NOMO-1 treated with DMSO at 0.1 percent for 48 hours (cell line): Measurements from ENCODE around the gene PYCR2.
"Not testable (repeated sequence)": the region's sequence is repeated elsewhere in the genome, so short reads cannot be mapped to it uniquely, and the experiment has no call there.

ENCODE experiments used
- DNase-seq: peaks from one replicate; lab custom pipeline; 2025; ENCODE audit not compliant: unreplicated experiment; lab: John Stamatoyannopoulos, UW

PYCR2 gene

GRCh38 chr1:225923692-225924555, at the start of gene PYCR2:
Gene PYCR2 (minus strand): TSS chr1:225924250. CDS start chr1:225924110, 140 bp downstream.
- peak; percentile 95 for DNase-seq

- no peak for DNase-seq
These were observed 49.1 kb upstream of the PYCR2 start for GRCh38 chr1:225973158-225973557.

DNA sequence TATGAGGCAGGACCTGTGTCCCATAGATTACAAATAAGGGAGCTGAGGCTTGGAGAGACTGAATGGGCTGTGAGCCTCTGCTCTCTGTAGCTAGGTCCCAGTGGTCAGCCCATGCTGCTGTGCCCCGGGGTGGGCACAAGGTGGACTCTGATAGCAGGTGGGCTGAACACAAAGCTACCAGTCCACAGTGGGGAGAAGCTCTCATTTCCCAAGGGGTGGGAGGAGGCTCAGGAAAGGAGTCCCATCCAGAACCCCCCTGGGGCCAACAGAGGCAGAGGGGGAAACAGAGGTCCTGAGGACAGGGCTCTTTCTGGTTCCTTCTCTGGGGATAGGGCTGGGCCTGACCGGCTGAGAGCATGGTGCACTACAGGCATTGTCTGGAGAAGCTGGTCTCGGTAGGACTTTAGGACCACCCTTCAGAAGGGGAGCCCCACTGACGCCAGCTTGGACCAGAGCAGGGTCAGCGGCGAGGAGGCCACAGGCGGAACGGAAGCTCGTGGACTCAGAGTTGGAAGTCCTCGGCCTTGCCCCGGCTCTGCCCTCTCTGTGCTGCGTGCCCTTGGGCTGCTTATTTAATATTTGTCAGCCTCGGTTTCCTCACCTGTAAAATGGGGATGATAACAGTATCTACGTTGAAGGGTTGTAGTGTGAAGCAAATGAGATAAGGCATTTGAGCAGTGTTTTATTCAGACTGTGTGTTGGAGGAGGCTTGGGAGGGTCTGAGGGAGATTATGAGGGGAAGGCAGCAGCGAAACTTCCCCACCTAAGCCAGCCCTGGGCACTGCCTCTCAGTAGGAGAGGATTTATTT, 48.5 kb upstream of the PYCR2 start:
- DNase-seq = no peak

GRCh38 chr1:225970592-225971157, 46.6 kb upstream of the PYCR2 start:
- DNase-seq = not testable (repeated sequence)

GRCh38 chr1:225969751-225970150, 45.7 kb upstream of the PYCR2 start:
- DNase-seq = not testable (repeated sequence)

DNA sequence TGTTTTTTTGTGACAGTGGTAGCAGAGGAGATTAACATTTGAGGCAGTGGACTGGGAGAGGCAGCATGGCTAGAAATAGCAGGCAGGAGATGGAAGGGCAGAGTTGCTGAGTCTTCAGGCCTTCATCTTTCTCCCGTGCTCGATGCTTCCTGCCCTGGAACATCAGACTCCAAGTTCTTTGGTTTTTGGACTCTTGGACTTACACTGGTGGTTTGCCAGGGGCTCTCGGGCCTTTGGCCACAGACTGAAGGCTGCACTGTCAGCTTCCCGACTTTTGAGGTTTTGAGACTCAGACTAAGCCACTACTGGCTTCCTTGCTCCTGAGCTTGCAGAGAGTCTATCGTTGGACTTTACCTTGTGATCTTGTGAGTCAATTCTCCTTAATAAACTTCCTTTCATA, 41.2 kb upstream of the PYCR2 start:
- DNase-seq = no peak

GRCh38 chr1:225963735-225964530, 39.9 kb upstream of the PYCR2 start:
- DNase-seq = no peak

DNA sequence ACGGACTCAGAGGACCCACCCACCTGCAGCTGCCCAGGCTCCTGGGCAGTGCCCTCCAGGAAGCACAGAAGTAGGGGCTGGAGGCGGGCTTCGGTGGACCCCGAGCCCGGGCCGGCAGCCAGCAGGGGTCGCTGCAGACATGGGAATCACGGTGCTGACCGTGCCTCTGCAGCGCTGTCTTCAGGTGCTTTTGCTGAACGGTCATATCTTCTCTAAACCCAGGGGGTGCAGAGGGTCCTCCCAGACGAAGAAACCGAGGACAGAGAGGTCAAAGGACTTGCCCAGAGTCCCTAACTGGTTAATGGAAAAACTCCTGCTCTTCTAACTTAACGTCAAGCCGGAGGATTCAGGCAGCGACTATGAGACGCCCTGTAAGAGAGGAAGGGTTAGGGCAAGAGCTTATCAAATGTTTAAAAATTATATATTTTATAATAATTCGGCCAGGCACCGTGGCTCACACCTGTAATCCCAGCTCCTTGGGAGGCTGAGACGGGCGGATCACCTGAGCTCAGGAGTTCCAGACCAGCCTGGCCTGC, 38.5 kb upstream of the PYCR2 start:
- DNase-seq = peak; percentile 21

DNA sequence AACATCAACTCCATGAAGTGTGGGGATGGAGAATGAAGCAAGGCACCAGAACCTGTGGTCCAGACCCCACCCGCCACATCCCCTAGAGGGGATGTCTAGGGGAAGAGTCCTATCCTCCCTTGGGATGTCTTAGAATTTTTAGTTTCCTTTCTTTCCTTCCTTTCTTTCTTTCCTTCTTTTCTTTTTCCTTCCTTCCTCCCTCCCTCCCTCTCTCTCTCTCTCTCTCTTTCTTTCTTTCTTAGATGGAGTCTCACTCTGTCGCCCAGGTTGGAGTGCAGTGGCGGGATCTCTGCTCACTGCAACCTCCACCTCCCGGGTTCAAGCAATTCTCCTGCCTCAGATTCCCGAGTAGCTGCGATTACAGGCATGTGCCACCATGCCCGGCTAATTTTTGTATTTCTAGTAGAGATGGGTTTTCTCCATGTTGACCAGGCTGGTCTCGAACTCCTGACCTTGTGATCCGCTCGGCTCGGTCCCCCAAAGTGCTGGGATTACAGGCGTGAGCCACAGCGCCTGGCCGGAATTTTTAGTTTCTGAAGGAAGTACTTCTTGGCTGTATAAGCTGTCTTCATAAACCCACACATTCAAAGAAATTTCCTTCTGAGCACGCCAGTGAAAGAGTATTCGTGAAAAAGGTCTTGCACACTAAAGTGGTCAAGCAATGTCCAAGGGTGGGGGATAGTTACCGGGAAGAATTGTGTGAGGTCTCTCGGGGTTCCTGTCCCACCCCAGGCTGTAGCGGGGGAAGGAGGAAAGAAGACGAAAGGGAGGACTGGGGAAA, 37.8 kb upstream of the PYCR2 start:
- no peak for DNase-seq

GRCh38 chr1:225958041-225958440, 34.0 kb upstream of the PYCR2 start:
- no peak for DNase-seq

DNA sequence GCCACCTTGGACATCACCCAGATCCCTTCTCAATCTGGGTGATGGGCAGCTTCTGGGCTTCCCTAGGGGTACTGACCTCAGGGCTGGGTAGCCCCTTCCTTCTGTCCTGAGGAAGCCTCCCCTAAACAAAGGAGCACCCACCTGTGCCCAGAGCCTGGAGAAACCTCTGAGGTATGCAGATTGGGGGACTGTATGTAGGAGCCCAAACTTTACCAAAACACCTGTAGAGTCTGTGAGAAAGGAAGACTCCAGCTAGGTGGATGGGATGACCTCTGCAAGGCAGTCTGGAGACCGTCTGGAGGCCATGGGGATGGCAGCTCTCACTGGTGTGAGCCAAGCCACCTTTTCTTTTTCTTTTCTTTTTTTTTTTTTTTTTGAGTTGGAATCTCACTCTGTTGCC, 30.7 kb upstream of the PYCR2 start:
- no peak for DNase-seq

- no peak for DNase-seq
These were observed 29.3 kb upstream of the PYCR2 start for GRCh38 chr1:225953315-225953714.

DNA sequence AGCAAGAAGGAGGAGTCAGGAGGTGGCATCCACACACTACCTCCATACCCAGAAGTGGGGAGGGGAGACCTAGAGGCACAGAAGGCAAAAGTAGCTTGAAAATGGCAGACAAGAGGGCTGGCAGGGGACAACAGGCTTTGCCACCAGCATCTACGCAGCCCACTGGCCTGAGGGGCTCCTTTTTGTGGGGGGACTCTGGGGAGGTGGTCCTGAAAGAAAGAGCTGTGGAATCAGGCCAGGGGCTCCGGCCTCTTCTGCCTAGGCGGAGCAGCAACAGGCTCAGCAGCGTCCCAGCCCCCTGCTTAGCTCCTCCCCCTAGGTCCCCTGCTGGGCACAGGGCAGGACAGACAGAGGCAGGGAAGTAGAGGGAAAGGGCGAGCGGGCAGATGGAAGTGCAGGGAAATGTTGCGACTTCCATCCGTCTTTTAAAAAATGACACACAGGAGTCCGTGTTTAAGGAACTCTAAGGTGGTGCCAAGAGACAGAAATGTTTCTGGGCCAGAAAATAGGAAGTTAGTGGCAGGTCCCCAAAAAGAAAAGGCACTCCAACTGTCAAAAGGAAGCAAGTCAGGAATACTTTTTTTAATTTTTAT, 27.0 kb upstream of the PYCR2 start:
- peak; percentile 18 for DNase-seq

GRCh38 chr1:225949041-225949440, 25.0 kb upstream of the PYCR2 start:
- DNase-seq = no peak

DNA sequence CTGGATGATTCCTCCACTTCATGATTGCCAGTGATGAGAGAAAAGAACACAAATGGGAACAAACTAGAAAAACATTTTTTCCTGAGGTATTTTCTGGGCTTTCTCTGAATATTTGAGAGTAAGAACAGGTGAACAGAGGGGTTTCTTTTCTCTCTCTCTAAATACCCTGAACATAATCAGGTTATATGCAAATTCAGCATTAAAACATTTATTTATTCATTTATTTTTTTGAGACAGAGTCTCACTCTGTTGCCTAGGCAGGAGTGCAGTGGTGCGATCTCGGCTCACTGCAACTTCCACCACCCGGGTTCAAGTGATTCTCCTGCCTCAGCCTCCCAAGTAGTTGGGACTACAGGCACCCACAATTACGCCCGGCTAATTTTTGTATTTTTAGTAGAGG, 22.8 kb upstream of the PYCR2 start:
- no peak for DNase-seq

DNA sequence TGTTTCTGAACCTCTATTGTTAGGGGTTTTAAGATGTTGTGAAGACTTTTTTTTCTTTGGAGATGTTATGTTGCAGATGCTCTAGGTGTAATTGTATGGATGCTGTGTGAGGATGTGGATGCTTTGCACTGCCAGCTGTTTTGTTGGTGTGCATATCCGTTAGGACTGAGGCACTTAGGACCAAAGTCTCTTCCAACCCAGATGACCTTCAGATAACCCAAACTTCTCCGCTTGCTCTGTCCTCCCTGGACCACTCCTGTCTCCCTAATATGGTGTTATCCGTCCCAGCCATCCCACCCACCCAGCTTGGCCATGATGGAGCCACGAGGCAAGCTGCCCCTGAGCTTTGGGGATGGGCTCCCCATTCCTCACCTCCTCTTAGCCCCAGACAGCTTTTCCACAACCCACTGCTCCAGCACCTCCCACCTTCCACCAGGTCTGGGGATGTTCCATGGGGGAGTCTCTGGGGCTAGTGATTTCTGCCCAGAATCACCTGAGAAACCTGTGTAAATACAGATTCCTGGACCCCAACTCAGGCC, 22.1 kb upstream of the PYCR2 start:
- no peak for DNase-seq

GRCh38 chr1:225945564-225945963, 21.5 kb upstream of the PYCR2 start:
- no peak for DNase-seq

- peak; percentile 77 for DNase-seq
These were observed 20.9 kb upstream of the PYCR2 start for GRCh38 chr1:225944951-225945350.

- no peak for DNase-seq
These were observed 20.3 kb upstream of the PYCR2 start for GRCh38 chr1:225944387-225944786.
